Activated CD4-positive, alpha-beta T cell treated with anti-CD3 and anti-CD28 coated beads, Interleukin-10, Interleukin-2, amounts not matched to agents 100 ng/mL and 50 ng/mL, durations not matched to agents 16 hours and 8 hours (primary cell): ENCODE measurements around the gene RASA1.

Experiments used
- DNase-seq: peaks from one replicate; pipeline ENCODE4 v3.0.0-alpha.2; 2020

The RASA1 gene

GRCh38 chr5:87361536-87362213 is 94.0 kb downstream of the RASA1 start:
- DNase-seq = no peak

DNA sequence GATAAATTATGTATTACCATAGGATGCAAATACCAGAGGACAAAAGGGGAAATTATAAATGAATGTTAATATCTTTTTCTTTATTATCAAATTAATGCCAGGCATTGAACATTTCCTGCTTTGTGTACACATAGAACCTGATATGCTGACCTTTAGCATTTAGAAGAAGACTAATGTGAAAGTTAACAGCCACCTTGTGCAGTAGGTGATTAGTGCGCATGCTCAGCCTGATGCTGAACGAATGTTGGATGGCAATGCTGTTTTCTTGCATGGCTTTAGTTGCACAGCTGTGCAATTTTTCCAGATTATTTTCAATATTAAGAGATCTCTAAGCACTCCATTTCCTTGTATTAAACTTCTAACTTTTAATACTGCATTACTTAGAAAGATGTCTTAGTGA is 99.6 kb downstream of the RASA1 start:
- no peak for DNase-seq

- no peak for DNase-seq
Measured at GRCh38 chr5:87368601-87369000, 100.9 kb downstream of the RASA1 start.

DNA sequence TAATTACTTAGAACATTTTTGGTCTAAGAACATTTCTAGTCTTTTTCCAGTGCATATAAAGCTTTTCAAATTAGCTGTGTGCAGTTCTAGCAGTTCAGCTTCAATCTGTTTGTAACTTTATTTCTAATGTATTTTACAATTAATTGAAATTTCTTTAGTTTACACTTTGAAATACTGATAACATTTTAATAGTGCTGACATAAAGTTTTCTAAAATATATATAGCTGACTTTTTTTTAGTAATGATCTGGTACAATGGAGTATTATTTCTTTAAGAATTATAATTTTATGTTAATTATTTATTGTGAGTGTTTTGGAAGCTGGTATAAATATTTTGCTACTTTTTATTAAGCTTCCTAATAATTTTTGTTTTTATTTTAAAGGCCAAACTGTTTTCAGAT is 101.7 kb downstream of the RASA1 start:
- no peak for DNase-seq

DNA sequence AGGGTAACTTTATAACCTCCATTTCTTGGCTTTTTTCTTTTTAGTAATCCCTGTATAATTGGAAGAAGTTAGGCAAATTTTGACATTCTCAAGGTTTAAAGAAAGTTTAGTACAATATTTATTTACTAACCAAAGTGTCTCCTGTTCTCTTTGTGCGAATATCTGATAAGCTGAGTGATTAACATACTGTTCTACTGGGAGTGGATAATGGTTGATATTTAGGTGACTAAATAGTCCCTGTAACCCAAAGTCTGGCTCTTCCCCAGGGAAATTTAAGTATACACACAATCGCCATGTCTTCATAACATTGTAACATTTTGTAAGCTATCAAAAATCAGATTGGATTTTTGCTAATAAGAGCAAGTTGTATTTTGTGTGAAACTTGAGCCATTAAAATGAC is 105.0 kb downstream of the RASA1 start:
- DNase-seq = no peak

DNA sequence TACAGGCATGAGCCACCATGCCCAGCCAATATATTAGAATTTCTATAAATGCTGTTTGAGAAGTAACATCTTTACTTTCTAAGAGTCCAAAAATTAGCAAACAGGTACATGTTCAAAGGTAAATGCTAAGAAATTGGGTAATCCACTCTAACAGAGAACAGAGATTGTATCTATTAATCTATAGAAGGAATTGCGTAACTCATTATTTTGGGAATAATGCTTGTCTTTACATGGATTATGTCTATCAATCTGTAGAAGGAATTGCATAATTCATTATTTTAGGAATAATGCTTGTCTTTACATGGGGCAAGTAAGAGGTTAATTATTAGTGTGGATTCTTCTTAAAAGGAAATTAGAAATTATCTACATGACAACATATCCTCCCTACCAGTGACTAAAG is 114.5 kb downstream of the RASA1 start:
- no peak for DNase-seq

DNA sequence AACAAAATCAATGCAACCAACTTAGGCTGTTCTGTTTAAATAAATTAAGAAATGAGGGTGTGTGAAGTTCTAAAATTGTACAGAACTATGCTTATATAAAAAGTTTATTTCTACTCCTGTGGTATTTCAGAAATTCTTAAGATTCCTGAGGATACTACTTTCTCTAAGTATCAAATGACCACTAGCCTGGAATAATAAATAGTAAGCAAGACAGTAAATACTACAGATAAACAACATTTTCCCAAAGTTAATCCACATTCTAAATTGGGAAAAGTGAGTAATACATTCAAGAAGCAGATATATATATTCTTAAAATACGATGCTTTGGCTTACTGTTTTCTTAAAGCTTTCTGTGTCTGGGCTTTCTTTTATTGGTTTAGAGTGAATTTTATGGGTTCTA is 115.5 kb downstream of the RASA1 start:
- DNase-seq = no peak

GRCh38 chr5:87385802-87386201 is 118.1 kb downstream of the RASA1 start:
- no peak for DNase-seq

DNA sequence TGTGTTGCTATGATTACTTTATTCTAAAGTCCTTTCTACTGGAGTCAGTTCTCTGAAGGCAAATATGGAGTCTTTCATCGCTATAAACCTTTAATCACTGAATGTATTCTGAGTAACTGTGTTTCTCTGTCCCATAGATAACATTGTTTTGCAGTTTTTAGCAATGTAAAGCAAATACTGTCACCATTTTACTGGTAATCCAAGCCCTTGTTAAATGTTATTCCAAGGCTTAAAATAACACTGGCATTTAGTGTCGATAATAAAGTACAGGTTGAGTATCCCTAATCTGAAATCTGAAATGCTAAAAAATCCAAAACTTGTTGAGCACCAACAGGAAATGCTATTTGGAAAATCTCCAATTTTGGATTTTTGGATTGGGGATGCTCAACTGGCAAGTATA is 120.4 kb downstream of the RASA1 start:
- DNase-seq = no peak

DNA sequence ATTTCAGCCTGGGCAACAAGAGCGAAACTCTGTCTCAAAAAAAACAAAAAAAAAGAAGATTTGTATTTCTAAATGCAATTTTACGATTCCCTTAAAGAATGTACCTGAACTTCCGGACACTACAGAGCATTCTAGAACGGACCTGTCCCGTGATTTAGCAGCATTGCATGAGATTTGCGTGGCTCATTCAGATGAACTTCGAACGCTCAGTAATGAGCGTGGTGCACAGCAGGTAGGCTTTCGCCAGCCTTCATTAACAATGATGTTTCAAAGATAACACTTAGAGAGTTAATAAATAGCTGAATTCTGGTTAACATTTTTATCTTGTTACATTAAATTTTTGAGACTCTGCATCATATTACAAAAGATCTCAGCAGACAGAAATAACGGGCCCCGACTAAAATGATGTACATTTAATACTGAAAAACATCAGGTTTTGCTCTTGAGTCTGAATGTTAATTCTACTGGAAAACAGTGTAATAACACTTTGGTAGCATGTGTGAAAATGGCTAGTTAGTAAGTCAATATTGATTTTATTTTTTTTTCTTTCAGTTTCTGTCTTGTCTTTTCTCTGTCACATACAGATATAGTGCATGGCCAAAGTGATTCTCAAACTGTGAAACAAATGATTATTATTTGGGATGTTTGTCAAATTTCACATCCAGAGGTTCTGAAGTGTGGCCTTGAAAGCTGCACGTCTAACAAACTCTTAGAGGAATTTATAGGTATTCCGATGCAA is 121.8 kb downstream of the RASA1 start:
- DNase-seq = no peak

- no peak for DNase-seq
Measured at GRCh38 chr5:87390075-87390474, 122.4 kb downstream of the RASA1 start.

- DNase-seq = no peak
Measured at GRCh38 chr5:87390576-87391199, 123.0 kb downstream of the RASA1 start.

DNA sequence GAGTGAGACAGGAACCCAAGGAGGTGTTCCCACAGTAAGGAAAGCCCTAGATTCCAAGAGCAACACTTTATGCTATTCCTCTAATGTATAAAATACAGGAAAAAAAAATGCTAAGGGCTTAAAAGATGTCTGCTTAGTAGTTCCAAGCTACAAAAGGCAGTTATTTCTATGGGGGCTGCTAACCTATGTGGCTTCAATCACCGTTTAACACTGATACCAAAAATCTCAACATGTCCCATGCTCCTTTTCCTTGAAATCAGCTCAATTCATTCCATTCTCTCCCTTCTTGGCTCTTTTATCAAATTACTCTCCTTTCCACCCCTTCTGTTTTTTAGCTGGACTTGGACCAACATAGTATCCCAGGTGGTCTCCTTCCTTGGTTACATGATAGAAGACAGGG is 124.5 kb downstream of the RASA1 start:
- no peak for DNase-seq

- no peak for DNase-seq
Measured at GRCh38 chr5:87392801-87393200, 125.1 kb downstream of the RASA1 start.

DNA sequence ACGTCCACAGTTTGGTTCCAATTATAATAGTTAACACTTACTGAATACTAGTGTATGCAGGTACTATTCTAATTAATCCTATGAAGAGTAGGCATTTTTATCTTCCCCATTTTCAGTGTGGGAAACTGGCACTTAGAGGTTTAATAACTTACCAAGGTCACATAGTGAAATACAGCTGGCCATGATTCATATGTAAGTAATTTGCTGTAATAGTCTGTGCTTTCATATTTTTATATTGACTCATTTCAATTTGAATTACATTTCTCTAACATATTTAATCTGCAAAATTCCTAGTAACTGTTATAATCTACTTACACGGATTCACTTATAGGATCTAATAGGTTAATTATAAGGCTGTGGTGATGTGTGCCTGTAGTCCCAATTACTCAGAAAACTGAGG is 125.6 kb downstream of the RASA1 start:
- no peak for DNase-seq

- DNase-seq = no peak
Measured at GRCh38 chr5:87394411-87395165, 126.9 kb downstream of the RASA1 start.

DNA sequence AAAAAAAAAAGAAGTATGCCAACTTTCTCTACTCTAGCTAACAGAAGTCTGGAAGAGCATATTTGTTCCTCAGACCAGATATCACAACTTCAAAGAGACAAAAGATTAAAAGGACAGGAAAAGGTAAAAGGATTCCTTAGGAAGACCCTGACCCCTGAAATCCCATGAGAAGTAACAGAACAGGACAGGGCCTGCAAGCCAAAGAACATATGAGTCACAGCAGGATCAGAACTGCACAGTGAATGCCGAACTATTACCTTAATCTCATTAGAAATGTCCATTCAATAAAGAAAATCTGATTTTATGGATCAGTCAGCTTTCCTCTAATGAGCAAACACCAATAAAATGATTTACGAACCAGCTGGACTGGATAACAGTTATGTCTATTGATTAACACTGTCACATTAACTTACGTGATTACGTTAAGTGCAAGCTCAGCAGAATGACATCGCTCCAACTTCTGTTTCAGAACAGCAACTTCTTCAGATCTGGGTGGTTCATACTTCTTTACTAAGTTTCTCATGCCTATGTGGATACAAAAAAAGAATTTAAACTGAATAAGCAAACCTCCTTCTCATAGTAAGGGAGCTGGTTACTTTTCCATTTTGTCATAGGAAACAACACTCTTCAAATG is 131.4 kb downstream of the RASA1 start:
- DNase-seq = no peak

DNA sequence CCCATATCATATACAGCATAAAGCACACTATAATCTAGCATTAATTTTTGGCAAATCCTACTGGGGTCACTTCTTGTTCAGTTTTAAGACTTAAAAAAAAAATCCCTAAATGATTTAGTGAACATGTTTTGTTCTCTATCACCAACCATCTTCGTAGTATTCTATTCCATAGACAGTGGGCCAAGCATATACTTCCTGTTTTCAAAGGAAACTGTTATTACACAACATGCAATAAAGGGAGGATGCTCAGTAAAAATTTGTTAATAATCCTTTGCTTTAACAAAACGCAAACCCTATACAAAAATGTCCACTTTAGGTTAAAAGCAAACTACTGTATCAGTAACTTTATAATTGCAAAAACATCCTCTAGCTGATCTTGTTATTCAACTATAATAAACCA is 132.0 kb downstream of the RASA1 start:
- no peak for DNase-seq

DNA sequence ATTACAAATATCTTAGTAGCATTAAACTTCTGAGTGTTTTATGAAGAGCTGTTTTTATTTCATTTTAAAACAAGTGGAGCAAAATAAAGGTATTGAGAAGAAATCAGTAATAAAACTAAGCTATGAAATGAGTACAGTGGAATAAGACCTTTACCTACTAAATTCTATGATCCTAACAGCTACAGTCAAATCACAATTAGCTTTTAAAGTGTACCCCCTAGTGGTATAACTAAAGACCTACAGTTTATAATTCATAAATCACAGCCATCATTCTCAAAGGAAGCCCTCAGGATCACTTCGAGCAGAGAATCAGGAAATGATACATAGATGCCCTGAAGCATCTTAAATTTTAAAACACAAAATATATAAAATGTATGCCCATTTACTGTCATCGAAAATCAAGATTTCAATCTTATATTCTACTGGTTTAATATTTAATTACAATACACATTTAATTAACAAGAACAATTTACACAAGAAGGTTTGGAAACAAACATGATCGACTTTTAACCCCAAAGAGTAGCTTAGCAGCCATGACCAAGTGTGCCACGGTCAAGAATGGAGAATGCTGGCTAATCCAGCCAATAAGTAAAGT is 132.7 kb downstream of the RASA1 start:
- peak; percentile 50 for DNase-seq

DNA sequence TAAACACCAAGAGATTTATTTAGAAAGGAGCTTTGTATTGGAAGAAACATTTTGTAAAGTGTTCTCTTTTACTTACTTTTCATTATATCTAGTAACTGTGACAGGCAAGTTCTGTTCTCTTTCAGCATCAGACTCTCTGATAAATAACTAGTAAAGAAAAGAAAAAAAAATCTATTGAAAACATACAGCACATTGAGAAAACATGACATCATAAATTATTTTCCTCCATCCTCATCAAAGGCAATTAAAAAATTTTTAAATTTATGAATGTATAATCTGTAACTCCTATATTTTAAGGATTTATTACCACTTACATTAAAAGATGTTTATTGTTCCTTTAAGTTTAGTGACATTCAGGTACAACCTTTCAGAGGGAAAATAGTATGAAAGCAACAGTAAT is 133.9 kb downstream of the RASA1 start:
- no peak for DNase-seq

GRCh38 chr5:87403409-87403808 is 135.7 kb downstream of the RASA1 start:
- DNase-seq = no peak

DNA sequence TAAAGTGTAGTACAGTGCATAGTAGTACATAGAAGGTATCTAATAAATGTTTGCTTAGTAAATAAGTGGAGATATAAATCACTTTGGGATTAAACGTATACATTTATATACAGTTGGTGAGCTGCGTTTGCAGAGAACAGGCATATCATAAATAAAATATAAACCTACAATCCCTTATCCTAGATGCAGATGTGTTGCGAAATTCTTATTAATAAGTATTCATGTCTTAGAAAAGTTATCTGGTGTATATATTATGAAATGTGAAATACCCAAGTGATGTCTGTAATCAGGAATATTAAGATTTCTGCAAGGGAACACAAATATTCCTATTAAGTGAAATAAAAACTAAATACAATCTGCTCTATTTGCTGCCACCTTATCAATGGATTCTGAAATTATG is 136.2 kb downstream of the RASA1 start:
- no peak for DNase-seq

DNA sequence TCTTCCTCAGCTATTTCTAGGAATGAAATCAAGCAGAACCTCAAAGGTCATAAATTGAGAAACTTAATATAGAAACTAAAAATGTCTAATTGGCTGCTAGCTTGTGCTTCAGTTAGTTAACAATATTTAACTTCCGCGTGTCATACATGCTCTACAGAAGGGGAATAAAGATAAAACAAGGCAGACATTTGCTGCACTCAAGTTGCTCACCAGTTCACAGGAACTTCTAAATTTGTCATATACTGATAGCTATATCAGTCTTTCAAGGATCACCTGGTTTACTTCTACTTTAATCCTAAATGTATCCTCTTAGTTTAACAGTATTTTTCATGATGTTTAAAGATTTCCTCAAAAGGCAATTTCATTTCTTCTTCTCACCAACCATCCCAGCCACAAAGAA is 136.7 kb downstream of the RASA1 start:
- no peak for DNase-seq
